Regular cardiac myocyte (primary cell): Measurements from ENCODE around the gene SLC5A5. TPM values are rescaled to one million over a fixed set of nuclear protein-coding genes. Genes with fewer than 3 reads are reported as not detected.

Experiments
- total RNA-seq: library from RNA; depleted of rRNA; stranded (reverse); fragments of >200 nt; gene quantifications from 2 replicates; pipeline ENCODE4 v1.2.3, GENCODE V29; 2014

Gene SLC5A5
- total RNA-seq = not detected in 2 replicates

DNA sequence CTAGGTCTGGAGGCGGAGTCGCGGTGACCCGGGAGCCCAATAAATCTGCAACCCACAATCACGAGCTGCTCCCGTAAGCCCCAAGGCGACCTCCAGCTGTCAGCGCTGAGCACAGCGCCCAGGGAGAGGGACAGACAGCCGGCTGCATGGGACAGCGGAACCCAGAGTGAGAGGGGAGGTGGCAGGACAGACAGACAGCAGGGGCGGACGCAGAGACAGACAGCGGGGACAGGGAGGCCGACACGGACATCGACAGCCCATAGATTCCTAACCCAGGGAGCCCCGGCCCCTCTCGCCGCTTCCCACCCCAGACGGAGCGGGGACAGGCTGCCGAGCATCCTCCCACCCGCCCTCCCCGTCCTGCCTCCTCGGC, at the start of gene SLC5A5:
TSS of gene SLC5A5 (plus strand) at position 68 of the 373 bp plus-strand sequence. CDS start 375 bp downstream, outside the sequence.

DNA sequence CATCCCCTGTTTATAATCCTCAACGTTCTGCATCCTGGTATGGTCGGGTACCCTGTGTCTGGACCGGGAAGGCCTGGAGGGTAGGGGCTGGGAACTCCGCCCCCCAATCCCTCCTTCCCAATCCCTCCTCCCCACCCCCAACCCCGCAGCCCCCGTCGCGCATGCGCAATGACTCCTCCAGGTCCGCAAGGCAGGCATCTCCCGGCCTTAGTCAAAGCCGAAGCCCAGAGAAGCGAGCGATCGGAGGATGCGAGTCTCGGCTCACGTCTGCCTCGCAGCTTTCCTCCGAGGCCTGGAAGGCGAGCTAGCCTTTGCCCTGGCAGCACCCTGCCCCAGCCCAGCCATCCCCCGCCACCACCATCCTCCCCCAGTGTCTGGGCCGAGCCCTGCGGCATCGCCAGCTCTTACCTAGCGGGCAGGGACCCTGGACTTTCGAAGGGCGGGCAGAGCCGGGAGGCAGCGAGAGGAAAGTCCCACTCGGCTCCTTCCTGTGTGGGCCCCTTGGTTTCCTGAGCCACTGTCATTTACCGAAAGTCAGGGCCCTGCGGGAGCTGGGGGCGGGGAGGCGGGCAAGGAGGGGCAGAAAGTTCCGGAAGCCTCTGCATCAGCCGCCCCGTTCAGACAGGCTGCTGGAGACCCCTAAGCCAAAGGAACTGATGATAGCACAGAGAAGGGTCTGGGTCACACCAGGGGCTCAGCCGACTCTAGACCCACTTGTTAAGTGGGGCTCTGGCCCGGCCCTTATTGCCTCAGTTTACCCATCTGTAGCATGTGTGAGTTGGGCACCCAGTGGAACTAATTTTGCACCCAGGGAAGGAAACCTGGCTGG, 24.0 kb upstream of the SLC5A5 start, which contains the start of gene JAK3:
TSS of gene JAK3 (minus strand) at position 445 of the 829 bp plus-strand sequence. CDS start 3,565 bp downstream, outside the sequence.

DNA sequence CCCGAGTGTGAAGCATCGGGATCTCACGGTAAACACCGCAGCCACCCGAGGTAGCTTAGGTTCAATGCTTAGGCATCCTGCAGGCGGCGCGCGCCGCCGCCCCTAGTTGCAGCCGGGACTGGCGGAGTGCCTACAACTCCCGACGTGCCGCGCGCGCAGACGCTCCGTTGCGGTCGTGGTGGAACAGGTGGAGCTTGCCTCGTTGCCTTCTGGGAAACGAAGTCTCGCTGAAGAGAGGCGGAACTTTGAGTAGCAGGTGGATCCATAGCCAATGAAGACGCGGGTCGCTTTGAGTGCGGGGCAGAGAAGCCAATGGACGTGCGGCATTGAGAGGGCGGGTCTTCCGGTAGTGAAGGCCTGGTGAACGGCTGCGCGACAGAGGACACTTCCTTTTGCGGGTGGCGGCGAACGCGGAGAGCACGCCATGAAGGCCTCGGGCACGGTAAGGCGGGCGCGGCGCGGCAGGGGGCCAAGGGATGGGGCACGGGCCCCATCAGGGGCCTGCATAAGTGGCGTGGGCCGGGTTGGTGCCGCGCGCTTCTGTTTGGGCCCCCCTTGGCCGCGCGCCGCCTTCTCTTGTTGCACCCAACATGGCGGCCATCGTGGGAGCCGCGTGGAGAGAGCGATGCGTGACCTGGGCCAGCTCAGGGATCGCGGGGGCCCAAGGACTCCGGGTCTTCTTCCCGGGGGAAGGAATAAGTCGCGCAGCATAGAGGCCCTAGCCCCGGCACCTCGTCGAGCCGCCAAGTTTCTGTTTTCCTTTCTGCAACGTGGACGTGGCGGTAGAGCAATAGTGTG, 12.0 kb upstream of the SLC5A5 start, which contains the start of gene RPL18A:
TSS of gene RPL18A (plus strand) at position 378 of the 798 bp plus-strand sequence. CDS start at position 425, 47 bp downstream.

DNA sequence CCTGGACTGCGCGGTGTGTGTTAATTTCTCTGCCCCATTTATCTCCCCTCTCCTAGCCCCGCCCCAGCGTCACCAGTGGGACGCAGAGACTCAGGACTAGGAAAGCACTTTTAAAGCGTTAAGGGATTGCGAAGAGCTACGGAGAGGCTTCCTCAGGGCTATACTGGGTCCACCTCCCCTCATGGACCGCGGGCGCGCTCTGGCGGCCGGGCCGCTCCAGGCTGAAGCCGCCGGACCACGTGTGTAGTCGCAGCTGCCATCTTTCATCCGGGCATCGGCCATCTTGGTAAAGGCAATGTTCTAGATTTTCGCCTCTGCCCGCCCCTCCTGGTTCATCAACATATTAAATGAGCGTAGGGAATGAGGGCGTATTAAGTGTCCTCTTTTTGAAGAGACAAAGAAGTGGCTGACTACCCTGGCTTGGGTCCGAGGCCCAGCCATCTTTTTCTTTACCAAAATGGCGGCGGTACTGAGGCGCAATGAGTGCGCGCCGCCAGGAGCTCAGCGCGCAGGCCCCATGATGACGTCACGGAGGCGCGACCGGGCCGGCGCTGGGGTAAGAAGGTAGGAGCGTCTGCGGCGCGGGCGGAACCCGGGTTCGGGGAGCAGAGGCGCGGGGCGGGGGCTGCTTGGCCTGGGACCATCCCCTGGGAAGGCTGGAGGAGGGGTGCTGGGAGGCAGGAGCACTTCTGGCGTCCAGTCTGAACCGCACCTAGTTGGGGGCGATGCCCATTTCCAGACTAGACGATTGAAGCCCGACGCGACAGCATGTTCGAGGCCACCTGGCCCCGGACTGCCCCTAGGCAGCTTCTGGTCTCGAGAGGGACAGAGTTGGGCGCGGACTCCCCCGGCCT, 61.0 kb downstream of the SLC5A5 start, which contains the start of gene CCDC124:
TSS of gene CCDC124 (plus strand) at position 531 of the 854 bp plus-strand sequence. CDS start 3,406 bp downstream, outside the sequence.

Other genes with a start within 250 kb of the SLC5A5 start
- 1.3 and 3.9 TPM in 2 replicates for gene UNC13A, start 183.6 kb upstream of the SLC5A5 start, total RNA-seq
- 24.0 and 27.0 TPM in 2 replicates for gene MAP1S, start 152.5 kb upstream of the SLC5A5 start, total RNA-seq
- 0.56 and 0.58 TPM in 2 replicates for gene FCHO1, start 120.5 kb upstream of the SLC5A5 start, total RNA-seq
- not detected in 2 replicates for gene B3GNT3, start 76.8 kb upstream of the SLC5A5 start, total RNA-seq
- not detected in 2 replicates for gene INSL3, start 50.4 kb upstream of the SLC5A5 start, total RNA-seq
- 3.1 and 3.9 TPM in 2 replicates for gene JAK3, start 24.0 kb upstream of the SLC5A5 start, total RNA-seq
- gene RPL18A, start 12.0 kb upstream of the SLC5A5 start, total RNA-seq = 1,052 and 1,128 TPM in 2 replicates
- 16.1 and 62.1 TPM in 2 replicates for gene CCDC124, start 61.1 kb downstream of the SLC5A5 start, total RNA-seq
- gene KCNN1, start 95.2 kb downstream of the SLC5A5 start, total RNA-seq = under 0.01 TPM in 1 of 2 replicates, not detected in the other
- gene ARRDC2, start 136.2 kb downstream of the SLC5A5 start, total RNA-seq = 12.3 and 19.4 TPM in 2 replicates
- 0.19 and 0.28 TPM in 2 replicates for gene IL12RB1, start 215.0 kb downstream of the SLC5A5 start, total RNA-seq
- 2.1 and 3.1 TPM in 2 replicates for gene MAST3, start 225.8 kb downstream of the SLC5A5 start, total RNA-seq